Hematopoietic multipotent progenitor cell (in vitro differentiated cells): ENCODE results near the gene RIMBP2. TPM values are rescaled to one million over a fixed set of nuclear protein-coding genes. Genes with fewer than 3 reads are reported as not detected.

Experiments
- DNase-seq, 3 donors: peaks; one replicate each; pipeline ENCODE4 v3.0.0-alpha.2; 2011 to 2015; ENCODE audit warnings: low read depth in 2 of 3, low spot score in 2 of 3
- total RNA-seq: library from RNA; depleted of rRNA; stranded (reverse); fragments of >200 nt; gene quantifications from one replicate; pipeline ENCODE4 v1.2.3, GENCODE V29; 2012

The RIMBP2 gene
- total RNA-seq, 1 donor = 0.27 TPM

GRCh38 chr12:130435331-130435730 lies 280.8 kb downstream of the RIMBP2 start:
- no peak for DNase-seq

GRCh38 chr12:130434560-130434959 lies 281.5 kb downstream of the RIMBP2 start:
- no peak for DNase-seq

GRCh38 chr12:130433834-130434233 lies 282.3 kb downstream of the RIMBP2 start:
- DNase-seq = no peak

GRCh38 chr12:130433411-130433810 lies 282.7 kb downstream of the RIMBP2 start:
- DNase-seq = no peak

- no peak for DNase-seq
These were observed 284.9 kb downstream of the RIMBP2 start for GRCh38 chr12:130431176-130431575.

- no peak for DNase-seq
These were observed 286.2 kb downstream of the RIMBP2 start for GRCh38 chr12:130429656-130430505.

GRCh38 chr12:130428116-130428515 lies 288.0 kb downstream of the RIMBP2 start:
- DNase-seq = no peak

- no peak for DNase-seq
These were observed 288.7 kb downstream of the RIMBP2 start for GRCh38 chr12:130427381-130427887.

GRCh38 chr12:130425698-130426245 lies 290.3 kb downstream of the RIMBP2 start:
- no peak for DNase-seq

GRCh38 chr12:130424858-130425697 lies 291.0 kb downstream of the RIMBP2 start:
- no peak for DNase-seq

GRCh38 chr12:130423991-130424857 lies 291.9 kb downstream of the RIMBP2 start:
- DNase-seq = no peak

GRCh38 chr12:130423136-130423535 lies 293.0 kb downstream of the RIMBP2 start:
- no peak for DNase-seq

GRCh38 chr12:130422676-130423075 lies 293.4 kb downstream of the RIMBP2 start:
- no peak for DNase-seq

- DNase-seq = no peak
These were observed 294.2 kb downstream of the RIMBP2 start for GRCh38 chr12:130421896-130422295.

GRCh38 chr12:130420071-130420470 lies 296.0 kb downstream of the RIMBP2 start:
- DNase-seq = no peak

GRCh38 chr12:130419116-130419515 lies 297.0 kb downstream of the RIMBP2 start:
- no peak for DNase-seq

GRCh38 chr12:130418251-130418650 lies 297.8 kb downstream of the RIMBP2 start:
- DNase-seq = no peak

- no peak for DNase-seq
These were observed 301.7 kb downstream of the RIMBP2 start for GRCh38 chr12:130414381-130414780.

GRCh38 chr12:130413909-130414308 lies 302.2 kb downstream of the RIMBP2 start:
- DNase-seq = no peak

GRCh38 chr12:130412384-130412783 lies 303.7 kb downstream of the RIMBP2 start:
- DNase-seq = no peak
